GM19099 (cell line): Measurements from ENCODE around the gene WDR55.
A peak's percentile ranks its signal among the peaks of the same experiment; 100 is the strongest.

Experiments
- POLR2A ChIP-seq: IDR thresholded peaks from 3 replicates; pipeline ENCODE4 v1.6.1; 2011; ENCODE audit warnings: low read depth; ENCODE audit not compliant: insufficient read length; ENCODE audit errors: extremely low read depth

The WDR55 gene

DNA sequence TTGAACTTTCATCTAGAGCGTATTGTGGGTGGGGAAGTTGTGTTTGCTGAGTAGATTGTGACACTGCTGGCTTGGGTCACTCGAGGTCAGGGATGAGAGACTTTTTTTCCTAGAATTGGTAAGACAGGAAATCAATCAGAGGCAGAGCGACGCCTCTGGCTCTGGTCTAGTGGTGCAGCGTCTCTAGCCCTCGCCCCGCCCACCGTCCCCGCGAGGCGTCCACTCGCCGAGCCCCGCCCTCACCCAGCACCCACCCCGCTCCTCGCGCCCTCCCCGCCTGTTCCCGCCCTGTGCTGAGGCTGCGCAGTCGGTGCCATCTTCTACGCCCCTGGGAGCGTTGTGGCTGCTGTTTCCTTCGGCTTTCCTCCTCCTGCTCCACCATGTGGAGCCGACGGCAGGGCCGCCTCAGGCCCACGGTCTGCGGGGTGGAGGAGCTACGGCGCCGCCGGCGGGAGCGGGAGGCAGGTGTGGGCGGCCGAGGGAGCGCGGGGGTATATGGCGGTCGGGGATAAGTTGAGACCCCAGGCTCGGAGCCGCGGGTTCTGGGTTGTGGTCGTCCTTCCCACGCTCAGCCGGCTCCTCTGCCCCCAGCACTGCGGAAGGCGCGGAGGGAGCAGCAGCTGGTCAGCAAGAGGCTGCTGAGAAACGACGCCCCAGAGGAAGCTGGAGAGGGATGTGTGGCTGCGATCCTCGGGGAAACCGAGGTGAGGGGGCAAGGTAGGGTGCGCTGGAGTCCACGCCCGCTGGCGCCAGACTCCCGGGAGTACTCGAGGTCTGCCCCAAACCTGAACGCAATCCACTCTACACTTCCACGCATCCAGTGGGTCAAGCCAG is 25.3 kb upstream of the WDR55 start, which contains the start of gene TMCO6:
Gene TMCO6, plus strand, starts transcription at position 304 of the 834 bp plus-strand sequence. Its CDS starts 77 bp downstream, at position 381.
- peak; percentile 80 for TF ChIP-seq POLR2A

GRCh38 chr5:140641716-140642115 is 23.0 kb upstream of the WDR55 start:
- no peak for TF ChIP-seq POLR2A

- TF ChIP-seq POLR2A = no peak
These were observed 22.0 kb upstream of the WDR55 start for GRCh38 chr5:140642718-140643117.

- TF ChIP-seq POLR2A = no peak
These were observed 17.7 kb upstream of the WDR55 start for GRCh38 chr5:140647042-140647419.

DNA sequence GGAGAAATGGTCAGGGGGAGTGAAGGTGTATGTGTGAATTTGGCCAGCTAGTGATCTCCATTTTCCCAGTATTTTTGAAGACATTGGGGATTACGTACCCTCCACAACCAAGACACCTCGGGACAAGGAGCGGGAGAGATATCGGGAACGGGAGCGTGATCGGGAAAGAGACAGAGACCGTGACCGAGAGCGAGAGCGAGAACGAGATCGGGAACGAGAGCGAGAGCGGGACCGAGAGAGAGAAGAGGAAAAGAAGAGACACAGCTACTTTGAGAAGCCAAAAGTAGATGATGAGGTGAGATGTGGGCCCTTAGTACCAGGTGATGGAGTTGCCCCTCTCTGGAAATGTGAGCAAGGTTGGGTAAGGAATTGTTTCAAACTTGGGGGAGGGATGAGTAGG is 5.8 kb upstream of the WDR55 start:
- no peak for TF ChIP-seq POLR2A

- TF ChIP-seq POLR2A = no peak
These were observed 710 bp upstream of the WDR55 start for GRCh38 chr5:140664030-140664358.

GRCh38 chr5:140671472-140672125 is 6.9 kb downstream of the WDR55 start:
- no peak for TF ChIP-seq POLR2A

GRCh38 chr5:140672455-140673186 is 7.9 kb downstream of the WDR55 start:
- TF ChIP-seq POLR2A = no peak

DNA sequence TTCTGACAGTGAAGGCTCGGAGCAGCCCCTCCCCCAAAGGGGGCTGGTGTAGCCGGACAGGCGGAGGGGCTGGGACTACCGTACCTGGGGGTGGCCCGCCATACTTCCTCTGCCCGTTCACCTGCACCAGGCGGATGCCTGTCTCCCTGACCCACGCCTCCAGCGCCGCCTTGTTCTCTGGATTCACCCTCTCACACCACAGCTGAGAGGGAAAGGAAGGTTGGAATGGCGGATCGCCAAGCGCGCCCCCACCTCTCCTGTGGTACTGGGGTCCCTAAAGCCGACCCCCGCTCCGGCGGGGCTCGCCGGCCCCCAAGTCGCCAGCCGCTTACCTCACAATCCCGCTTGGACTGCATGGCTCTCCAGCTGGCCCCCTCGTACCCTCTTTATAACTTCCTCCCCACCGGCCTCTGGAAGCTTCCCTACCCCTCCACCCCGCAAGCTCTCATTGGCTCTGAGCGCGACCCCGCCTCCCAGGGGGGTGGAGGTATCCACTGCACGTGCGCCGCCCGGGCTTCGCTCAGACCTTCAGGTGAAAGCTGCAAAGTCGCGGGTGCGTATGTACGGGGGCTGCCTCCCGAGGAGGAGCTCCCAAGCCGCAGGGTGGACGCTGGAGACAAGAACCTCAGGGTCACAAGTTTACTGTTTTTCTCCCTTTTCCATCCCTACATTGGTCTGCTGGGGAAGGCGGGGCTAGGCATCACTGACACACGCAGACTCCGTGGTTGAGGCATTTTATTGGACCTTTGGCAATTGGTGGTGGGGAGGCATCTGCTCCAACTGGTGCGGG is 8.7 kb downstream of the WDR55 start, which contains the start of gene DND1:
Gene DND1, minus strand, starts transcription at position 390 of the 790 bp plus-strand sequence. Its CDS starts 34 bp downstream, at position 356.
- no peak for TF ChIP-seq POLR2A

DNA sequence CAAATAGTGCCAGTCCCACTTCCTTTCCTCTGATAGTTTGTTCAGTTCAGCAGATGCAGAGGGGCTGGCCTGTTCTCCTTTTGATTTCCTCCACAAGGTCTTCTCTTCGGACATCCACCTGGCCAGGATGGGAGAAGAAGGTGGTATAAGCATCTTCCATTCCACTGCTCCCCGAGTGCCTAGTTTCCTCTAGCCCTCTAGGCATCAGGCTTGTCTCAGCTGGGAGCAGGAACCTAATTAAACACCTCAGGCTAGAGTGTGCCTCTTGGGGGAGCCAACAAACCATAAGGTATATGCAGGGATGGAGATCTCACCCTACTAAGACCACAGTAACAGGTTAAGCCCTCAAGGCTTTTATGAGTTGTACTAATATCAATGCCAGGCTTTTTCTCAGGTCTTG is 9.5 kb downstream of the WDR55 start:
- TF ChIP-seq POLR2A = no peak

DNA sequence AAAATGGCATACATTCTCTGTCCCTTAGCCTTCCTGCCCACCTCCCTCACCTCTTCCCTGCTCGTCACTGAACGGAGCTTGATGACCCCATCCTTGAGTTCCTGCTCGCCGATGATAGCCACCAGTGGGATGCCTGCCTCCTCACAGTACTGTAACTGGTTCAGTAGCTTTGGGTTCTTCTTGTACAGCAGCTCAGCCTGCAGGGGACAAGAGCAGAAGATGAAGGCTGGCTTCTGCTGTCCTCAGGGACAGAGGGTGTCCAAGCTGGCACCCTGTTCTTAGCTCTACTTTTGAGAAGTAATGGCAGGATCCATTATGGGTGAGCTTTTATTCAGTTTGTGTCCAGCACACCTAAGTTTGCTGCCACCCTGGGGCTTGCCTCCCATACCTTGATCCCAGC is 9.9 kb downstream of the WDR55 start:
- TF ChIP-seq POLR2A = no peak

GRCh38 chr5:140677947-140678346 is 13.2 kb downstream of the WDR55 start:
- TF ChIP-seq POLR2A = no peak

DNA sequence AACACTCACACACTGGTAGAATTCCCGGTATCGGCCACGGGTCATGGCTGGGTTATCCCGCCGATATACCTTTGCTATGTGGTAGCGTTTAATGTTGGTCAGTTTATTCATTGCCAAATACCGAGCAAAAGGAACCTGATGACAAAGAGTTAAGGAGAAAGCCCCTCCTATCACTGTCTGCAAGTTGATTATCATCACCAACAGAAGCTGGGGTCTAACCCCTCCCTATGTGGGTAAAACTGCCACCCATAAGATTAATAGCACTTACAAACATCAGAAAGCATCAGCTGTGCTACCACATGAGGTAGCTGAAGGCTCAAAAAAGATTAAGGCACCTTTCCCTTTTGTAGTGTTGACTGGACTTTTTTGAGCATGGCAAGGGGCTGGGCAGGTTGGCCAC is 14.3 kb downstream of the WDR55 start:
- no peak for TF ChIP-seq POLR2A

DNA sequence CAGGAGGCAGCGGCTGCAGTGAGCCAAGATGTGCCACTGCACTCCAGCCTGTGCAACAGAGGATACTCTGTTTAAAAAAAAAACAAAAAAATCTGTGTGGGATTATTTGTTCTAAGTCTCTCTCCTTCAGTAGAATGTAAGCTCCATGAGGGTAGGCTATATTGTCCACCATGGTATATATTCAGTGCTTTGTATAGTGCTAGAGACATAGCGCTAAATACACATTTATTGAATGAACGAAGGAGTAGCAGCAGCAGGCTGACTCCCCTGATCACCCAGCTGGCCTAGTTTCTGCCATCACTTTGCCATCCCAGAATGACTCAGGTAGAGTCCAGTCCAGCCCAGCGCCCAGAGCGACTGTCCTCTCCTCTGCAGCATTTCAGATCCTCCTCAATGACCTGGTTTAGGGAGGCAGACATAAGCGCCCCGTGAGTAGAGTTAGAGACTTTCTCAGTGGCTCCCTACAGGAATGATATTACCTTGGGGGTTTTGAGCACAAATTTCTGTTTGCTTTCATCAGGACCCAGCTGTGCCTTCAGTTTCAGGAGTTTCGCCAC is 25.8 kb downstream of the WDR55 start:
- TF ChIP-seq POLR2A = no peak
